ENCODE data around the gene ADH6.
"Not testable (repeated sequence)": the region's sequence is repeated elsewhere in the genome, so short reads cannot be mapped to it uniquely, and the experiment has no call there.

ADH6 gene

DNA sequence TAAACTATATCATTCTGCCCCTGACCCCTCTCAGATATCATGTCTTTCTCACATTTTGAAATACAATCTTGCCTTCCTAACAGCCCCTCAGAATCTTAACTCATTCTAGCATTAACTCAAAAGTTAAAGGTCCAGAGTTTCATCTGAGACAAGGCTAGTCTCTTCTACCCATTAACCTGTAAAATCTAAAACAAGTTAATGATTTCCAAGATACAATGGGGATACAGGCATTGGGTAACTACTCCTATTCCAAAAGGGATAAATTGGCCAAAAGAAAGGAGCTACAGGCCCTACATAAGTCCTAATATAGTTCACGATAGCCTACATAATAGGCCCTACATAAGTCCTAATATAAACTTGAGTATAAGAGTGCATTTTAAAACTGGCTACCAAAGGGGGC, 18.9 kb downstream of the ADH6 start:
- Histone ChIP-seq H3K36me3 (ENCODE audit: control insufficient read depth in 2 of 2, insufficient read depth in 2 of 2, low read length in 2 of 2) (no peaks in the 10 kb centered on the region), H3K27ac (ENCODE audit: low read length) (no peak overlapping the region), H3K27me3 (ENCODE audit: control insufficient read depth in 1 of 2, insufficient read depth in 2 of 2, low read length in 2 of 2) (no peaks in the 10 kb centered on the region), H3K4me1 (ENCODE audit: control insufficient read depth, insufficient read depth, low read length) (no peaks in the 10 kb centered on the region), H3K4me3 (ENCODE audit: low read length in 2 of 2) (no peak overlapping the region), H3K9ac (ENCODE audit: low read length in 2 of 2) (no peak overlapping the region), H3K9me3 (ENCODE audit: control insufficient read depth in 2 of 2, low read length in 2 of 2) (peaks cover 0 to 1% of the 10 kb centered on the region in 2 donors)

GRCh38 chr4:99190336-99190735, 28.7 kb downstream of the ADH6 start:
- H3K9ac ChIP-seq (ENCODE audit: low read length in 2 of 2), result no peak overlapping the region
- no peaks in the 10 kb centered on the region for H3K4me1 ChIP-seq (ENCODE audit: control insufficient read depth, insufficient read depth, low read length)
- H3K27ac ChIP-seq (ENCODE audit: low read length), result no peak overlapping the region
- H3K9me3 ChIP-seq (ENCODE audit: control insufficient read depth in 2 of 2, low read length in 2 of 2), result no peaks in the 10 kb centered on the region
- no peak overlapping the region for H3K4me3 ChIP-seq (ENCODE audit: low read length in 2 of 2)
- no peaks in the 10 kb centered on the region for H3K36me3 ChIP-seq (ENCODE audit: control insufficient read depth in 2 of 2, insufficient read depth in 2 of 2, low read length in 2 of 2)
- H3K27me3 ChIP-seq (ENCODE audit: control insufficient read depth in 1 of 2, insufficient read depth in 2 of 2, low read length in 2 of 2), result no peaks in the 10 kb centered on the region

GRCh38 chr4:99189900-99190299, 29.1 kb downstream of the ADH6 start:
- not testable (repeated sequence) for H3K27ac ChIP-seq (ENCODE audit: low read length); H3K36me3 ChIP-seq (ENCODE audit: control insufficient read depth in 2 of 2, insufficient read depth in 2 of 2, low read length in 2 of 2); H3K4me3 ChIP-seq (ENCODE audit: low read length in 2 of 2); H3K27me3 ChIP-seq (ENCODE audit: control insufficient read depth in 1 of 2, insufficient read depth in 2 of 2, low read length in 2 of 2); H3K9ac ChIP-seq (ENCODE audit: low read length in 2 of 2); H3K4me1 ChIP-seq (ENCODE audit: control insufficient read depth, insufficient read depth, low read length); H3K9me3 ChIP-seq (ENCODE audit: control insufficient read depth in 2 of 2, low read length in 2 of 2)

DNA sequence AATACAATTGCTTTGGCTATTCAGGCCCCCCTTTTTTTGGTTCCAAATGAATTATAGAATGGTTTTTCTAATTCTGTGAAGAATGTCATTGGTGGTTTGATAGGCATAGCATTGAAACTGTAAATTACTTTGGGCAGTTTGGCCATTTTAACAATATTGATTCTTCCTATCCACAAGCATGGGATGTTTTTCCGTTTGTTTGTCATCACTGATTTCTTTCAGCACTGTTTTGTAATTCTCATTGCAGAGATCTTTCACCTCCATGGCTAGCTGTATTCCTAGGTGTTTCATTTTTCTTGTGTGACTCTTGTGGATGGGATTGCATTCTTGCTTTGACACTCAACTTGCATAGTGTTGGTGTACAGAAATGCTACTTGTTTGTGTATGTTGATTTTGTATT, 33.0 kb downstream of the ADH6 start:
- Histone ChIP-seq H3K27me3 (ENCODE audit: control insufficient read depth in 1 of 2, insufficient read depth in 2 of 2, low read length in 2 of 2) (no peaks in the 10 kb centered on the region), H3K4me1 (ENCODE audit: control insufficient read depth, insufficient read depth, low read length) (no peaks in the 10 kb centered on the region), H3K9me3 (ENCODE audit: control insufficient read depth in 2 of 2, low read length in 2 of 2) (no peaks in the 10 kb centered on the region), H3K9ac (ENCODE audit: low read length in 2 of 2) (no peak overlapping the region), H3K27ac (ENCODE audit: low read length) (no peak overlapping the region), H3K4me3 (ENCODE audit: low read length in 2 of 2) (no peak overlapping the region), H3K36me3 (ENCODE audit: control insufficient read depth in 2 of 2, insufficient read depth in 2 of 2, low read length in 2 of 2) (no peaks in the 10 kb centered on the region)

DNA sequence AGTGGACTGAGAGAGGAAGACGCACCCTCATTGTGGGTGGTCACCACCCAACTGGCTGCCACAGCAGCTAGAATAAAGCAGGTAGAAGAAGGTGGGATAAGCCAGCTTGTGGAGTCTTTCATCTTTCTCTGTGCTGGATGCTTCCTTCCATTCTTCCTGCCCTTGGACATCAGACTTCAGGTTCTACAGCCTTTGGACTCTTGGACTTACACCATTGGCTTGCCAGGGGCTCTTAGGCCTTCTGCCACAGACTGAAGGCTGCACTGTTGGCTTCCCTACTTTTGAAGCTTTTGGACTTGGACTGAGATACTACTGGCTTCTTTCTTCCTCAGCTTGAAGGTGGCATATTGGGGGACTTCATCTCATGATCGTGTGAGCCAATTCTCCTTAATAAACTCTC, 33.5 kb downstream of the ADH6 start:
- H3K9ac ChIP-seq (ENCODE audit: low read length in 2 of 2), result no peak overlapping the region
- H3K27ac ChIP-seq (ENCODE audit: low read length), result no peak overlapping the region
- no peaks in the 10 kb centered on the region for H3K4me1 ChIP-seq (ENCODE audit: control insufficient read depth, insufficient read depth, low read length)
- no peaks in the 10 kb centered on the region for H3K27me3 ChIP-seq (ENCODE audit: control insufficient read depth in 1 of 2, insufficient read depth in 2 of 2, low read length in 2 of 2)
- no peaks in the 10 kb centered on the region for H3K36me3 ChIP-seq (ENCODE audit: control insufficient read depth in 2 of 2, insufficient read depth in 2 of 2, low read length in 2 of 2)
- H3K9me3 ChIP-seq (ENCODE audit: control insufficient read depth in 2 of 2, low read length in 2 of 2), result no peaks in the 10 kb centered on the region
- no peak overlapping the region for H3K4me3 ChIP-seq (ENCODE audit: low read length in 2 of 2)

DNA sequence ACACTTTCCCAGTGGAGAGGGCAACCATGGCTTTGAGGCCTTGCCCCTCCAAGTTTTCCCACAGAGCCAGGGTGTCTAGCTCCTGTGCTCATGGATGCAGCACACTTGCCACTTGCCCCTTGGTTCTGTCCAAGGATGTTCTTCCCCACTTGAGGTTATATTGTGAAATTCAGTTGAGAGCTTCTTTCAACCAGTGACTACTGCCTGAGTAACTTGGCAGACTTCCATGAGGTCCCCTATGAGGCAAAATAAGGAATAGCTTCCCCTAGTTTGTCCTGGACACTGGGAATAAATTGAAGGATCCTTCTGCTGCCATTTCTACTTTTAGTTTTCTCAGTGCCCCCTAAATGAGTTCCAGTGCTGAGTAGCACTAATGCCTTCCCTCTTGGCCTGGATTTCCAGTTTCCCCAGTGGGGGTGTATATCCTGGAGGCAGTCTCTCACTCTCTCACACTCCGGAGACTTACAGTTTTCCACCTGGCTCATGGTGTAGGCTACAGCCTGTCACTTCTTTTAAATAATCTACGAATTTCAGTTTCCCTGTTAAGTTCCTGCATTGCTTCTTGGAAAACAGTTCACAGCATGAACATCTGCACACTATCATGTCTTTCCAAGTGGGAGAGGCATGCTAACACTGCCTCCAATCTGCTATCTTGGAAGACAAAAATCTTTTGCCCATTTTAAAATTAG, 38.5 kb downstream of the ADH6 start:
- Histone ChIP-seq H3K9ac (ENCODE audit: low read length in 2 of 2) (no peak overlapping the region), H3K9me3 (ENCODE audit: control insufficient read depth in 2 of 2, low read length in 2 of 2) (peaks cover 3 to 5% of the 10 kb centered on the region in 2 donors), H3K4me3 (ENCODE audit: low read length in 2 of 2) (no peak overlapping the region), H3K27ac (ENCODE audit: low read length) (peak overlapping the region; percentile 31), H3K4me1 (ENCODE audit: control insufficient read depth, insufficient read depth, low read length) (peaks cover 9% of the 10 kb centered on the region), H3K36me3 (ENCODE audit: control insufficient read depth in 2 of 2, insufficient read depth in 2 of 2, low read length in 2 of 2) (no peaks in the 10 kb centered on the region), H3K27me3 (ENCODE audit: control insufficient read depth in 1 of 2, insufficient read depth in 2 of 2, low read length in 2 of 2) (no peaks in the 10 kb centered on the region)

GRCh38 chr4:99179626-99180025, 39.4 kb downstream of the ADH6 start:
- Histone ChIP-seq H3K9me3 (ENCODE audit: control insufficient read depth in 2 of 2, low read length in 2 of 2) (peaks cover 3 to 5% of the 10 kb centered on the region in 2 donors), H3K27me3 (ENCODE audit: control insufficient read depth in 1 of 2, insufficient read depth in 2 of 2, low read length in 2 of 2) (no peaks in the 10 kb centered on the region), H3K27ac (ENCODE audit: low read length) (no peak overlapping the region), H3K36me3 (ENCODE audit: control insufficient read depth in 2 of 2, insufficient read depth in 2 of 2, low read length in 2 of 2) (no peaks in the 10 kb centered on the region), H3K4me1 (ENCODE audit: control insufficient read depth, insufficient read depth, low read length) (peaks cover 9% of the 10 kb centered on the region), H3K4me3 (ENCODE audit: low read length in 2 of 2) (no peak overlapping the region), H3K9ac (ENCODE audit: low read length in 2 of 2) (no peak overlapping the region)

GRCh38 chr4:99179178-99179577, 39.9 kb downstream of the ADH6 start:
- H3K27ac ChIP-seq (ENCODE audit: low read length), result no peak overlapping the region
- no peaks in the 10 kb centered on the region for H3K27me3 ChIP-seq (ENCODE audit: control insufficient read depth in 1 of 2, insufficient read depth in 2 of 2, low read length in 2 of 2)
- peaks cover 9% of the 10 kb centered on the region for H3K4me1 ChIP-seq (ENCODE audit: control insufficient read depth, insufficient read depth, low read length)
- no peak overlapping the region for H3K9ac ChIP-seq (ENCODE audit: low read length in 2 of 2)
- H3K4me3 ChIP-seq (ENCODE audit: low read length in 2 of 2), result no peak overlapping the region
- H3K36me3 ChIP-seq (ENCODE audit: control insufficient read depth in 2 of 2, insufficient read depth in 2 of 2, low read length in 2 of 2), result no peaks in the 10 kb centered on the region
- peaks cover 3 to 5% of the 10 kb centered on the region in 2 donors for H3K9me3 ChIP-seq (ENCODE audit: control insufficient read depth in 2 of 2, low read length in 2 of 2)

DNA sequence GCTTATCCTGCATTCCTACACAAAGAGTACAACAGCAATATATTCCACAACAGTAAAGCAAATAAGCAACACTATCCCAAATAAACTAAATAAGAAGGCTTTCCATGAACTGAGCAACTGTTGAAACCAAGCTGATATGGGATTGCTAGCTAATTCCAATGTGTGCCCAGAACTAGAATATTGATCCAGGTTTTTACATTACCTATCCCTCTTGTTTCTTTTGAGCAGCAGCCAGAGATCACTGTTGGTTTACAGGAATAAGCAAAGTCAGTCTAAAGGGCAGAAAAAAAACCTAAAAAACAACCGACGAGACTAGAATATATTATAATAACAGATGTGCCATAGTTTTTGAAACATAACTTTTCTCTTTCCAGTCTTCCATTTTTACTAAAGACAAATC, 52.5 kb downstream of the ADH6 start:
- Histone ChIP-seq H3K4me3 (ENCODE audit: low read length in 2 of 2) (no peak overlapping the region), H3K36me3 (ENCODE audit: control insufficient read depth in 2 of 2, insufficient read depth in 2 of 2, low read length in 2 of 2) (no peaks in the 10 kb centered on the region), H3K27ac (ENCODE audit: low read length) (no peak overlapping the region), H3K4me1 (ENCODE audit: control insufficient read depth, insufficient read depth, low read length) (no peaks in the 10 kb centered on the region), H3K9me3 (ENCODE audit: control insufficient read depth in 2 of 2, low read length in 2 of 2) (no peaks in the 10 kb centered on the region), H3K9ac (ENCODE audit: low read length in 2 of 2) (no peak overlapping the region), H3K27me3 (ENCODE audit: control insufficient read depth in 1 of 2, insufficient read depth in 2 of 2, low read length in 2 of 2) (no peaks in the 10 kb centered on the region)

DNA sequence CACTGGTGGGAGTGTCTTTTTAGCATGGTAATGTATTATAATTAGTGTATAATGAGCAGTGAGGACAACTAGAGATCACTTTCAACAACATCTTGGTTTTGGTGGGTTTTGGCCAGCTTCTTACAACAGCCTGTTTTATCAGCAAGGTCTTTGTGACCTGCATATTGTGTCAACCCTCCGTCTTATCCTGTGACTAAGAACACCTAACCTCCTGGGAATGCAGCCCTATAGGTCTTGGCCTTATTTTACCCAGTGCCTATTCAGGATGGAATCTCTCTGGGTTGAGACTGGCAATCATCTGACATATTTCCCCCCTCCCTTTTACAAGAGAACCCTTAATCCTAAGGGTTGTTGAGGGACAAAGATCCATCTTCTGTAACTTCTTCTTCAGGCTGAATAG, 53.1 kb downstream of the ADH6 start:
- H3K4me1 ChIP-seq (ENCODE audit: control insufficient read depth, insufficient read depth, low read length), result no peaks in the 10 kb centered on the region
- H3K27ac ChIP-seq (ENCODE audit: low read length), result no peak overlapping the region
- H3K36me3 ChIP-seq (ENCODE audit: control insufficient read depth in 2 of 2, insufficient read depth in 2 of 2, low read length in 2 of 2), result no peaks in the 10 kb centered on the region
- no peaks in the 10 kb centered on the region for H3K9me3 ChIP-seq (ENCODE audit: control insufficient read depth in 2 of 2, low read length in 2 of 2)
- H3K27me3 ChIP-seq (ENCODE audit: control insufficient read depth in 1 of 2, insufficient read depth in 2 of 2, low read length in 2 of 2), result no peaks in the 10 kb centered on the region
- no peak overlapping the region for H3K4me3 ChIP-seq (ENCODE audit: low read length in 2 of 2)
- H3K9ac ChIP-seq (ENCODE audit: low read length in 2 of 2), result no peak overlapping the region

- H3K9me3 ChIP-seq (ENCODE audit: control insufficient read depth in 2 of 2, low read length in 2 of 2), result no peaks in the 10 kb centered on the region
Measured at GRCh38 chr4:99161373-99162099, 57.5 kb downstream of the ADH6 start.

More at GRCh38 chr4:99161373-99162099, 57.5 kb downstream of the ADH6 start:
- no peaks in the 10 kb centered on the region for H3K36me3 ChIP-seq (ENCODE audit: control insufficient read depth in 2 of 2, insufficient read depth in 2 of 2, low read length in 2 of 2)
- no peaks in the 10 kb centered on the region for H3K27me3 ChIP-seq (ENCODE audit: control insufficient read depth in 1 of 2, insufficient read depth in 2 of 2, low read length in 2 of 2)
- H3K27ac ChIP-seq (ENCODE audit: low read length), result no peak overlapping the region
- H3K4me3 ChIP-seq (ENCODE audit: low read length in 2 of 2), result no peak overlapping the region
- no peaks in the 10 kb centered on the region for H3K4me1 ChIP-seq (ENCODE audit: control insufficient read depth, insufficient read depth, low read length)
- H3K9ac ChIP-seq (ENCODE audit: low read length in 2 of 2), result no peak overlapping the region

All from stomach smooth muscle (tissue), 2 donors.